HCT116 (cell line): ENCODE measurements around the gene HOXA11.

Experiments
- CEBPB ChIP-seq: IDR thresholded peaks from 2 replicates; pipeline ENCODE4 v1.6.1; 2012; ENCODE audit warnings: low read depth
- EGR1 ChIP-seq: IDR thresholded peaks from 2 replicates; pipeline ENCODE4 v1.6.1; 2012; ENCODE audit warnings: low read depth
- EZH2 ChIP-seq: fragments of 200-600 bp; sonication (generic); IDR thresholded peaks from 2 replicates; pipeline ENCODE4 v1.6.1; 2017; ENCODE audit warnings: antibody characterized with exemption, mixed run types
- POLR2A ChIP-seq: IDR thresholded peaks from 2 replicates; pipeline ENCODE4 v1.7.0; 2011; ENCODE audit warnings: borderline replicate concordance; ENCODE audit not compliant: insufficient read depth, insufficient read length; ENCODE audit errors: extremely low read depth
- RAD21 ChIP-seq: IDR thresholded peaks from 2 replicates; pipeline ENCODE4 v1.6.1; 2012; ENCODE audit warnings: low read depth, mild to moderate bottlenecking
- TCF7L2 ChIP-seq: IDR thresholded peaks from 2 replicates; pipeline ENCODE4 v1.7.0; 2011; ENCODE audit warnings: borderline replicate concordance, inconsistent platforms; ENCODE audit not compliant: insufficient read depth, insufficient read length; ENCODE audit errors: extremely low read depth
- TF ChIP-seq, protein P1 (sequence below), 3 experiments: fragments of 200-600 bp in 1 of 3; sonication (generic) in 1 of 3; IDR thresholded peaks in 2 of 3; conservative IDR thresholded peaks in 1 of 3; 2 replicates each; pipeline ENCODE4 v1.5.1; 2012 to 2017; ENCODE audit warnings: low read depth in 2 of 3, low read length in 2 of 3, antibody characterized with exemption in 1 of 3, borderline replicate concordance in 1 of 3, control low read depth in 1 of 3, mild to moderate bottlenecking in 1 of 3, mixed read lengths in 1 of 3, mixed run types in 1 of 3, moderate library complexity in 1 of 3; ENCODE audit not compliant: insufficient read depth in 1 of 3
- TF ChIP-seq, protein P2 (sequence below): IDR thresholded peaks from 2 replicates; pipeline ENCODE4 v1.6.1; 2012

DNA sequence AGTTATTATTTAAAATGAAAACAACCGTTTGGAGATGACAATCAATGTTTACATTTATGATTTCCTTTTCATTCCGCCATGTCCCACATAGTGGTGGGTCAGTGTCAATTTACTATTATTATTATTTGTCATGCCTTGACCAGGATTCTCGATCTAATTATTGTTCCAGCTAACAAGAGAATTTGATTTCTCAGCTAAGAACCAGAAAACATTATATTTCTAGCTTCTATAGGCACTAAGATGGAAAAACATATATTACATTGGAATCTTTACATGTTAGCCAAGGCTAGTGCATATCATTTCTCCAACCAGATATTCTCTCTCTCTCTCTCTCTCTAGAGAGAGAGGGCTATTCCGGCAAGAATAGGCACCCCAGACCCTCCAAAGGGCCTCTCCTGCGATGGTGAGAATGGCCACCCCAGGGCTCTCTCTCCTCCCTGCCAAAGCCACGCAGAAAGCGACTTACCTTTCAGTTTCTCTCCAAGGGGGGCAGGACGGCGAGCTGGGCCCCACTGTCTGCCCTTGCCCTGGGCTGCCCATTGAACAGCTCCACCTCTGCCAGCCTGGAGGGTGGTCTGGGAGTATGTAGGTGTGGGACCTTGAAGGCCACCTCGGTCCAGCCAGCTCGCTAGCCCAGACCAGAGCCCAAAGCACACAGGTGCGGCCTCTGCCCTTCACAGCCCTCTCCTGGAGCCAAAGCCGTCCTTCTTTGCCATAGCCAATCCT is 35.0 kb downstream of the HOXA11 start:
- TF ChIP-seq, protein P1, sequence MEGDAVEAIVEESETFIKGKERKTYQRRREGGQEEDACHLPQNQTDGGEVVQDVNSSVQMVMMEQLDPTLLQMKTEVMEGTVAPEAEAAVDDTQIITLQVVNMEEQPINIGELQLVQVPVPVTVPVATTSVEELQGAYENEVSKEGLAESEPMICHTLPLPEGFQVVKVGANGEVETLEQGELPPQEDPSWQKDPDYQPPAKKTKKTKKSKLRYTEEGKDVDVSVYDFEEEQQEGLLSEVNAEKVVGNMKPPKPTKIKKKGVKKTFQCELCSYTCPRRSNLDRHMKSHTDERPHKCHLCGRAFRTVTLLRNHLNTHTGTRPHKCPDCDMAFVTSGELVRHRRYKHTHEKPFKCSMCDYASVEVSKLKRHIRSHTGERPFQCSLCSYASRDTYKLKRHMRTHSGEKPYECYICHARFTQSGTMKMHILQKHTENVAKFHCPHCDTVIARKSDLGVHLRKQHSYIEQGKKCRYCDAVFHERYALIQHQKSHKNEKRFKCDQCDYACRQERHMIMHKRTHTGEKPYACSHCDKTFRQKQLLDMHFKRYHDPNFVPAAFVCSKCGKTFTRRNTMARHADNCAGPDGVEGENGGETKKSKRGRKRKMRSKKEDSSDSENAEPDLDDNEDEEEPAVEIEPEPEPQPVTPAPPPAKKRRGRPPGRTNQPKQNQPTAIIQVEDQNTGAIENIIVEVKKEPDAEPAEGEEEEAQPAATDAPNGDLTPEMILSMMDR (IDR thresholded peaks at IDR 0.05 in 2 of 3, conservative IDR thresholded peaks at IDR 0.05 in 1 of 3; ENCODE audit: borderline replicate concordance in 1 of 3, insufficient read depth in 1 of 3, low read depth in 2 of 3, low read length in 2 of 3), result no peak
- TF ChIP-seq, protein P2, sequence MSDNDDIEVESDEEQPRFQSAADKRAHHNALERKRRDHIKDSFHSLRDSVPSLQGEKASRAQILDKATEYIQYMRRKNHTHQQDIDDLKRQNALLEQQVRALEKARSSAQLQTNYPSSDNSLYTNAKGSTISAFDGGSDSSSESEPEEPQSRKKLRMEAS, result no peak
- no peak for TF ChIP-seq EGR1
- no peak for TF ChIP-seq CEBPB
- TF ChIP-seq TCF7L2, result no peak
- TF ChIP-seq EZH2, result no peak
- no peak for TF ChIP-seq RAD21
- TF ChIP-seq POLR2A, result no peak
